SU-DHL-6 (cell line): ENCODE measurements around the gene VIM.

Experiments used
- H2AFZ ChIP-seq: fragments of 200-600 bp; sonication (generic); 2 replicates; pipeline ENCODE4 v1.6.1; 2014; ENCODE audit warnings: low read depth, mild to moderate bottlenecking, moderate library complexity, mixed read lengths, antibody characterized with exemption, low read length; ENCODE audit not compliant: severe bottlenecking
- H3F3A ChIP-seq: fragments of 200-600 bp; shearing (Covaris generic); 2 replicates; pipeline ENCODE4 v1.6.0; 2016; ENCODE audit warnings: antibody characterized with exemption, mild to moderate bottlenecking; ENCODE audit not compliant: insufficient read depth
- H3K27ac ChIP-seq: fragments of 200-600 bp; sonication (generic); 2 replicates; pipeline ENCODE4 v1.5.1; 2016; ENCODE audit warnings: low read depth, mild to moderate bottlenecking, low read length, moderate library complexity, mixed read lengths
- H3K27me3 ChIP-seq: fragments of 200-600 bp; sonication (generic), shearing (Covaris generic); 2 replicates; pipeline ENCODE4 v1.6.0; 2014; ENCODE audit warnings: mild to moderate bottlenecking, low read length
- H3K36me3 ChIP-seq: fragments of 200-600 bp; sonication (generic); 2 replicates; pipeline ENCODE4 v1.6.1; 2014; ENCODE audit warnings: mild to moderate bottlenecking, low read length, mixed read lengths
- H3K4me2 ChIP-seq: fragments of 300-600, 200-600 bp; shearing (Covaris generic), sonication (generic); 2 replicates; pipeline ENCODE4 v1.6.0; 2014; ENCODE audit warnings: low read length, low read depth, mild to moderate bottlenecking; ENCODE audit not compliant: poor library complexity, severe bottlenecking
- H3K4me3 ChIP-seq: fragments of 200-600 bp; sonication (generic); 2 replicates; pipeline ENCODE4 v1.5.1; 2014; ENCODE audit warnings: antibody characterized with exemption, low read length, mild to moderate bottlenecking, mixed read lengths; ENCODE audit not compliant: insufficient read depth, poor library complexity, severe bottlenecking
- H3K79me2 ChIP-seq: fragments of 200-600 bp; sonication (generic); 2 replicates; pipeline ENCODE4 v1.6.1; 2014; ENCODE audit warnings: mild to moderate bottlenecking, low read length, moderate library complexity; ENCODE audit not compliant: insufficient read depth
- H3K9ac ChIP-seq: fragments of 200-600 bp; sonication (generic); 2 replicates; pipeline ENCODE4 v1.7.0; 2014; ENCODE audit warnings: mild to moderate bottlenecking, low read length
- H3K9me2 ChIP-seq: fragments of 200-600 bp; sonication (generic); replicated peaks from 2 replicates; pipeline ENCODE4 v1.6.1; 2014; ENCODE audit warnings: low read length; ENCODE audit not compliant: insufficient read depth
- H3K9me3 ChIP-seq: fragments of 200-600 bp; sonication (generic); 2 replicates; pipeline ENCODE4 v1.6.1; 2014; ENCODE audit warnings: low read length, mixed read lengths; ENCODE audit not compliant: insufficient read depth
- H4K20me1 ChIP-seq: fragments of 200-600 bp; sonication (generic); 2 replicates; pipeline ENCODE4 v1.6.1; 2014; ENCODE audit warnings: low read depth, mild to moderate bottlenecking, antibody characterized with exemption, low read length, moderate library complexity, mixed read lengths
- CTCF ChIP-seq: fragments of 200-600 bp; sonication (generic); IDR thresholded peaks from one replicate; pipeline ENCODE4 v1.5.1; 2017; ENCODE audit warnings: antibody characterized with exemption, mild to moderate bottlenecking, low read length, moderate library complexity; ENCODE audit not compliant: insufficient read depth, poor library complexity, severe bottlenecking
- EZH2phosphoT487 ChIP-seq: fragments of 200-600 bp; sonication (generic), shearing (Covaris generic); conservative IDR thresholded peaks from 2 replicates; pipeline ENCODE4 v1.6.1; 2018; ENCODE audit warnings: mild to moderate bottlenecking, antibody characterized with exemption, low read length, moderate library complexity, mixed read lengths

Gene VIM

GRCh38 chr10:17237915-17238444 lies 9.9 kb downstream of the VIM start:
- no peaks in the 10 kb centered on the region for H3K27me3 ChIP-seq
- H3K4me2 ChIP-seq = no peak overlapping the region
- no peaks in the 10 kb centered on the region for H3K79me2 ChIP-seq
- no peaks in the 10 kb centered on the region for H3K9me2 ChIP-seq
- H3K27ac ChIP-seq = no peak overlapping the region
- no peak overlapping the region for H2AFZ ChIP-seq
- peaks cover 45% of the 10 kb centered on the region for H3K36me3 ChIP-seq
- H3F3A ChIP-seq = peaks cover 34% of the 10 kb centered on the region
- no peak overlapping the region for H3K4me3 ChIP-seq
- TF ChIP-seq CTCF = no peak
- H4K20me1 ChIP-seq = no peaks in the 10 kb centered on the region; the same call in 1 of the 2 replicates
- H3K9ac ChIP-seq = no peak overlapping the region
- H3K9me3 ChIP-seq = no peaks in the 10 kb centered on the region

- peaks cover 34% of the 10 kb centered on the region for H3F3A ChIP-seq
- H3K4me3 ChIP-seq = no peak overlapping the region
- H3K36me3 ChIP-seq = peaks cover 39% of the 10 kb centered on the region
- no peak overlapping the region for H3K4me2 ChIP-seq
- no peaks in the 10 kb centered on the region for H3K27me3 ChIP-seq
- no peaks in the 10 kb centered on the region; the same call in 1 of the 2 replicates for H4K20me1 ChIP-seq
- no peak overlapping the region for H3K9ac ChIP-seq
- H3K9me3 ChIP-seq = no peaks in the 10 kb centered on the region
- TF ChIP-seq CTCF (no peak), EZH2phosphoT487 (no peak)
- H2AFZ ChIP-seq = no peak overlapping the region
- no peaks in the 10 kb centered on the region for H3K79me2 ChIP-seq
- no peaks in the 10 kb centered on the region for H3K9me2 ChIP-seq
- H3K27ac ChIP-seq = no peak overlapping the region
Observed at GRCh38 chr10:17238445-17239291, 10.6 kb downstream of the VIM start.

- H3K9me2 ChIP-seq = no peaks in the 10 kb centered on the region
- H3F3A ChIP-seq = peaks cover 34% of the 10 kb centered on the region
- no peak overlapping the region for H3K27ac ChIP-seq
- no peaks in the 10 kb centered on the region for H3K27me3 ChIP-seq
- TF ChIP-seq CTCF (no peak), EZH2phosphoT487 (no peak)
- H3K36me3 ChIP-seq = peaks cover 33% of the 10 kb centered on the region
- no peak overlapping the region for H3K9ac ChIP-seq
- no peaks in the 10 kb centered on the region for H4K20me1 ChIP-seq
- no peak overlapping the region for H3K4me2 ChIP-seq
- H3K9me3 ChIP-seq = no peaks in the 10 kb centered on the region
- H3K79me2 ChIP-seq = no peaks in the 10 kb centered on the region
- H2AFZ ChIP-seq = no peak overlapping the region
- H3K4me3 ChIP-seq = no peak overlapping the region
Observed at GRCh38 chr10:17239345-17240085, 11.5 kb downstream of the VIM start.
